Measurements from ENCODE around the gene CENPL.
"Not testable (repeated sequence)": the region's sequence is repeated elsewhere in the genome, so short reads cannot be mapped to it uniquely, and the experiment has no call there.

The CENPL gene

GRCh38 chr1:173768827-173769226, 55.9 kb downstream of the CENPL start:
- no peak overlapping the region for H3K27ac ChIP-seq
- no peak for DNase-seq (ENCODE audit: low read depth, low spot score)

- DNase-seq (ENCODE audit: low read depth, low spot score) = no peak
- H3K27ac ChIP-seq = no peak overlapping the region
Measured at GRCh38 chr1:173768206-173768605, 56.5 kb downstream of the CENPL start.

GRCh38 chr1:173764331-173764730, 60.4 kb downstream of the CENPL start:
- DNase-seq (ENCODE audit: low read depth, low spot score); H3K27ac ChIP-seq: not testable (repeated sequence)

GRCh38 chr1:173758980-173759379, 65.7 kb downstream of the CENPL start:
- DNase-seq (ENCODE audit: low read depth, low spot score) = peak; percentile 20
- peak overlapping the region; percentile 18 for H3K27ac ChIP-seq

GRCh38 chr1:173758110-173758509, 66.6 kb downstream of the CENPL start:
- H3K27ac ChIP-seq = no peak overlapping the region
- no peak for DNase-seq (ENCODE audit: low read depth, low spot score)

- H3K27ac ChIP-seq = no peak overlapping the region
- no peak for DNase-seq (ENCODE audit: low read depth, low spot score)
Measured at GRCh38 chr1:173757666-173758065, 67.0 kb downstream of the CENPL start.

GRCh38 chr1:173753830-173754229, 70.9 kb downstream of the CENPL start:
- no peak for DNase-seq (ENCODE audit: low read depth, low spot score)
- H3K27ac ChIP-seq = no peak overlapping the region
